AG10803 (cell line): ENCODE data around the gene NSG1.

Source experiments
- DNase-seq: peaks from one replicate; pipeline ENCODE4 v3.0.0; 2010; ENCODE audit warnings: low read depth
- H3K4me3 ChIP-seq: 2 replicates; pipeline ENCODE4 v1.5.1; 2011; ENCODE audit warnings: mild to moderate bottlenecking, low read length, control low read depth
- CTCF ChIP-seq: conservative IDR thresholded peaks from 2 replicates; pipeline ENCODE4 v1.5.1; 2011; ENCODE audit warnings: mild to moderate bottlenecking, low read length, control low read depth, inconsistent platforms

The NSG1 gene

GRCh38 chr4:4456351-4456750, 69.4 kb downstream of the NSG1 start:
- DNase-seq: no peak
- TF ChIP-seq CTCF: no peak
- no peak overlapping the region for H3K4me3 ChIP-seq

DNA sequence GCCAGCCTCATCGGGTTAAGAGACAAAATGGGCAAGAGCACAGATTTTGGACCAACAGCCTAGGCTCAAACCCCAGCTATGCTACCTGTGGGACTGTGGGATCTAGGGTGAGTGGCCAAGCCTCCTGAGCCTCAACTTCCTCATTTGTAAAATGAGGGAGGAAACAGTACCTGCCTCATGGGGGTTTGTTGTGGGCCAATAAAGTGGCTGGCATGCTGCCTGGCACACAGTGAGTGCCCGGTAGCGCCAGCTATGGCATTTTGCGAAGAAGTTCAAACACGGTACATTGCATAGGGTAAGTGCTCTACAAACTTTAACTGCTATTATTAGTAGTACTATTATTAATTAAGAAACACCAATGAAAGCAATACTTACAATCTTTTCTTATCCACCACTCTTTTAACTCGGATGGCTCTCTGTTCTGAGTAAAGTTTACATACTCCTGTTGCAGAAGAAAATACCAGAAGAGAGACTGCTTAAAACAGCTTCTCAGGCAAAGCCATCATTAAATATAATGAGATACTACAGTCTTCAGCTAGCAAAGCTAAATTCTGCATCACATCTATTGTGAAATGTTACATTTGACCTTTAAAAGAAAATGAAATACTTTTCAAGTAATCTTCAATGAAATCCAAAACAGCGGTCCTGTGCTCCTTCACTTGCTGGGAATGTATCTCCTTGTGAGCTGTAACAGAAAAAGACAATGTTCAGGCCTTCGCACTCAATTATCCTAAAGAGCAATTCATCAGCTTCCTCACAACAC, 70.1 kb downstream of the NSG1 start:
- DNase-seq: no peak
- no peak overlapping the region for H3K4me3 ChIP-seq
- TF ChIP-seq CTCF: no peak

DNA sequence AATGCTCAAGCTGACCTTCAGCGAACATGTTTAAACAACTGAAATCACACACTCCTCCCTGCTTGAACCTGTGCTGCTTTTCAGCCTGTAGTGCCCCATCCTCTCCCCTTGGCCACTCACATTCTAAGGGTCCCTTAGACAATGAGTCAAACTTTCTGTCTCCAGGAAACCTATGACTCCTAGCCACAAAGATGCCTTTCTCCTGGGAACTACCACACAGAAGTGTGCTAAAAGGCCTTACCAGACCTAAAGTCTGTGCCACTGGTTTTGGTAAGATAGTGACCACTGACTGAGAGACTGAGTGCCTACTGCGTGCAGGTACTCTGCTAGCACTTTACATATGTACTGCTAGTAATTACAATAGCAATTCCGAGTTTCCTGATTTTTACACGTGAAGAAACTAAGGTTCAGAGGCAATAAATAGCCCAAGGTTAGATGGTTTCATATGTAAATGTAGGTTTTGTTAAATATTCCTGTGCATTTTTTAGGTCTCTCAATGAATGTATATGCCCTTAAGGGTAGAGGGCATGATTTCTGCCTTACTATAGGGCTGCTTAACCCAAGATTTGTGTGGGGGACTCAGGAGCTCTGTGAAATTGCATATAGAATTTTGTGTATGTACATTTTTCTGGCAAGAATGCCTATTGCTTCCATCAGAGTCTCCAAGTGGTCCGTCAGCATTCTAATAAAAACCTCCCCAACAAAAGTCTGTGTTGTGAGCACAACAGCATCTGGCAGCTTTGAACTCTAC, 71.1 kb downstream of the NSG1 start:
- DNase-seq: peak; percentile 56
- H3K4me3 ChIP-seq: no peak overlapping the region
- no peak for TF ChIP-seq CTCF

- no peak overlapping the region for H3K4me3 ChIP-seq
- no peak for TF ChIP-seq CTCF
- no peak for DNase-seq
These were observed 72.3 kb downstream of the NSG1 start for GRCh38 chr4:4459181-4459580.

DNA sequence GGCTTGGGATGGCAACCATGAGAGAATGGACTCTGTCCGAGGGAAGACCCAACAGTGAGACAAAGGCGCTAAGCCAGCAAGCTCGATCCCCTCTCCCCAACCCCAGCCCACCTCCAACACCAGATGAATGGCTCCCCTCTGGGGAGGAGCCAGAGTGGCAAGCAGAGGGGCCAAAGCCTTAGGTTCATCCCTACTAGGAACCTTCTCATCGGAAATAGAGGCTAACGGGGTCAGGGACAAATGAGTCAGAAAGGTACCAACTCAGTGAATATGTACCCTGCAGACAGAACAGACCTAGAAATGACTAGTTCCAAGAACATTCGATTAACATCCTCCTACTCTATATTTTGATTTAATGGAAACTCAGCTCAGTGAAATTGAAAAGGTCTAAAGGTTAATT, 73.9 kb downstream of the NSG1 start:
- no peak for DNase-seq
- no peak for TF ChIP-seq CTCF
- H3K4me3 ChIP-seq: no peak overlapping the region

DNA sequence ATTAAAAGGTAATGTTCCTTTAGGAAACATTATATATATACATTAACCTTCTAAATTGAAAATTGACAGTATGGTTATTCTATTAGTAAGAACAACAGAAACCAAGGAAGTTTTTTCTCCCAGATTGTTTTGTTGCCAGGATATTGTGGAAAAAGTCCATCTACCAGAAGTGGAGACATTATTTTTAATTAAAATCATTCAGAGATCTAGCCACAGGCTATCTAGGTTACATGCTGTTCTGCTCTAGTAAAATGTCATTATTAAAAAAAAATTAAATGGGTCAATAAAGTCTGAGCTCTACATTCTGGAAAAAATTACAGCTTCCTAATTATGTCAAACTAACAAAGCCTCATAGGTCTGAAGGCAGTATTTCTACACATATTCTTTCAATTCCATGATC, 74.3 kb downstream of the NSG1 start:
- TF ChIP-seq CTCF: no peak
- DNase-seq: no peak
- no peak overlapping the region for H3K4me3 ChIP-seq

- no peak for DNase-seq
- no peak for TF ChIP-seq CTCF
These were observed 74.9 kb downstream of the NSG1 start for GRCh38 chr4:4461850-4462249.

More at GRCh38 chr4:4461850-4462249, 74.9 kb downstream of the NSG1 start:
- no peak overlapping the region for H3K4me3 ChIP-seq
